Fibroblast of villous mesenchyme (primary cell): ENCODE measurements around the gene LIF. TPM values are rescaled to one million over a fixed set of nuclear protein-coding genes. Genes with fewer than 3 reads are reported as not detected.

ENCODE experiments used
- DNase-seq: peaks from one replicate; pipeline ENCODE4 v3.0.0-alpha.2; 2010; ENCODE audit warnings: low read depth
- H3K4me3 ChIP-seq: 2 replicates; pipeline ENCODE4 v1.5.1; 2011; ENCODE audit warnings: low read depth, mild to moderate bottlenecking, low read length
- CTCF ChIP-seq: IDR thresholded peaks from 2 replicates; pipeline ENCODE4 v1.5.1; 2012; ENCODE audit warnings: low read depth, mild to moderate bottlenecking, low read length; ENCODE audit not compliant: insufficient read depth
- total RNA-seq: library from RNA; depleted of rRNA; stranded (reverse); fragments of >200 nt; gene quantifications from 2 replicates; pipeline ENCODE4 v1.2.3, GENCODE V29; 2012

The LIF gene
- total RNA-seq, 1 donor: 7.8 TPM

- no peak overlapping the region for H3K4me3 ChIP-seq
- no peak for TF ChIP-seq CTCF
- no peak for DNase-seq
Observed at GRCh38 chr22:30225220-30225927, 21.2 kb downstream of the LIF start.

DNA sequence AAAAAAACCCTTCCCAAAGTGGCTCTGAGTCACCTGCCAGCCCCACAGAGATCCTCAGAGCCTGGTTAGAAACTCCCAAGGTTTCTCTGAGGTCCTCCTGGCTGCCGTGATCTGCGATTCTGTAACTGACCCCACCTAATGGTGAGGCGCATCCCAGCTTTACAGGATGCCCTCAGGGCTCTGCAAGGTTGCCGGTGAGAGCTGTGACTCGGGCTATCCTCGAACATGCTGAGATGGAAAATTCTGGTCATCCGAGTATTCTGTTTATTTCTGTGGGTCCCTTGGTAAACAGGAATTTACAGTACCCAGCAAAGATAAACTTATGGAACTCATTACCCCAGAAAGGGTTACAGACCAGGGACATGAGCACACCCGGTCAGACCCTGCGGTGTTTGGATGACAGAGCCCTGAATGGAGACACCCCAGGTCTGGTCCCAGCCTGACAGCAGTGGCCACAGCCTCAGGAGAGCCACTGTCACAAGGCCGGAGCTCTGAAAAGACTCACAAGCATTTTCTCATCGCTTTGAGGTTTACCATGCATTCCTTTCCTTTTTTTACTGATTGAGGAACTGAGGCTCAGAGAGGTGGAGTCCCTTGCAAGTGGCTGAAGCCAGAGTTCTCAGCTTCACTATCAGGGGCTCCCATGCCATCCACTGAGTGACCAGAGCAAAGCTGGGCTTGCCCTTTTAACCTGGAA, 22.2 kb downstream of the LIF start:
- peak; percentile 71 for DNase-seq
- TF ChIP-seq CTCF: no peak
- no peak overlapping the region for H3K4me3 ChIP-seq

DNA sequence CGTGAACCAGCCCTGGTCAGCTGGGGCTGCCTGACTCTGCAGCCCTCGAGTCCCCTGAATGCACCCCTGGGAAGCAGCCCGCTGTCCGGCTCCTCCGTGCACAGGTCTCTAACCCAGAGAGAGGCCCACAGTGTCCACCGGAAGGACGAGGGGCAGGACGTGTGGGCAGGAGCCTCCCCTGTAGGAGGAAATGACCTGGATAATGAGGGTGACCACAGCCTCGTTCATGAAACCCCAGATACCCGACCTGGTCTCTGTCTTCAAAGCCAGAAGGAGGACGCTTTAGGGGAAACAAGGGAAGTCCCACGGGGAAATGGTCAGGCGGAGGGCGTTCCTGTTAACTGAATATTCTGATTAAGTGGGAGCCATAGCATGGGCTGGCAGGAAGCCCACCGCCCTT, 23.3 kb downstream of the LIF start:
- no peak for TF ChIP-seq CTCF
- no peak for DNase-seq
- no peak overlapping the region for H3K4me3 ChIP-seq

- no peak for TF ChIP-seq CTCF
- no peak for DNase-seq
- no peak overlapping the region for H3K4me3 ChIP-seq
Observed at GRCh38 chr22:30222321-30222720, 24.2 kb downstream of the LIF start.

DNA sequence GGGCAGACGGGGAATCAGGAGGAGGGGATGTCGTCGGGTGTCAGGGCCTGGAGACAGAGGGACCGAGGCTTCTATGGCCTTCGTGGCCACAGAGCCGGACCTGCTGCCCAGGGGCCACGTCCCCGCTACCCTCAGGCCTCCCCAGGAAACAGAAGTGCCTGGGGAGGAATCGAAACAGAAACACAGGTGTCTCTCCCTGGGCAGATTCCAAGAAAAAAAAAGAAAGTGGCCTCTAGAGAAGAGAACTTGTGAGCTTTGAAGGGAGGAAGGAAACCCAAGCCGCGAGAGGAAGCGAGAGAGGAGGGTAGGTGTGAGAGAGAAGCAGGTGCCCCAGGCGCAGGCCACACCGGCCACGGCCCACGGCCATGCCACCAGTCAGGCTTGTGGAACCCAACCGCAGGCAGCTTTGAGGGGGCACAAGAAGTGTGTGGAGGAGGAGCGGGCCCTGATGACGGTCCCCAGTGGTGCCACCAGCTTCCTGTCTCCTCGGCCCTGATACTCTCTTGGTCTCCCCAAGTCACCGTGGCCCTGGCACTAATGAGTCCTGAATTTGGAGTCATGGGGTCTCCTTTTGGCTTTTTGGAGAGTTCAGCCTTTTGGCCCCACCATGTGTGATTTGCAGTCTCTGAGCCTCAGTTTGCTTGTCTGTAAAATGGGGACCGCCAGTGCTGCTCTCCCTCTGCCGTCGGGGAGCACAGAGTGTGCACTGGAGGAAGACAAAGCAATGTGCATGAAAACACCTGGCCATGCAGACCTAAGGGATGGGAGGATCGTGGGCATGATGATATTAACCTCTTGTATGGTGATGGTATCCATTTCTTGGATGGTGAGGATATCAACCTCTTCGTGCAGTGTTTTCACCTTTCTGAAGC, 25.2 kb downstream of the LIF start:
- no peak for TF ChIP-seq CTCF
- H3K4me3 ChIP-seq: no peak overlapping the region
- DNase-seq: no peak

GRCh38 chr22:30220338-30221012, 26.1 kb downstream of the LIF start:
- no peak for TF ChIP-seq CTCF
- H3K4me3 ChIP-seq: no peak overlapping the region
- no peak for DNase-seq
